ENCODE data around the gene PURA.

PURA gene

GRCh38 chr5:140146523-140146842 lies 32.6 kb downstream of the PURA start:
- TF ChIP-seq YY1 (IDR thresholded peaks at IDR 0.05; ENCODE audit: low read depth) (no peak), EGR1 (IDR thresholded peaks at IDR 0.05) (no peak), MAX (IDR thresholded peaks at IDR 0.05) (no peak), RAD21 (IDR thresholded peaks at IDR 0.05; ENCODE audit: low read depth) (no peak), TCF12 (IDR thresholded peaks at IDR 0.05; ENCODE audit: low read depth) (no peak), NFIC (IDR thresholded peaks at IDR 0.05) (no peak), REST (IDR thresholded peaks at IDR 0.05; ENCODE audit: low read depth) (no peak)

GRCh38 chr5:140147460-140147859 lies 33.6 kb downstream of the PURA start:
- TF ChIP-seq REST (IDR thresholded peaks at IDR 0.05; ENCODE audit: low read depth) (no peak), TEAD4 (IDR thresholded peaks at IDR 0.05) (no peak), TCF12 (IDR thresholded peaks at IDR 0.05; ENCODE audit: low read depth) (no peak), EP300 (IDR thresholded peaks at IDR 0.05; ENCODE audit: borderline replicate concordance) (no peak), USF1 (IDR thresholded peaks at IDR 0.05) (no peak), MAX (IDR thresholded peaks at IDR 0.05) (no peak), NFIC (IDR thresholded peaks at IDR 0.05) (no peak), EGR1 (IDR thresholded peaks at IDR 0.05) (no peak), RAD21 (IDR thresholded peaks at IDR 0.05; ENCODE audit: low read depth) (no peak), CEBPB (IDR thresholded peaks at IDR 0.05) (no peak), FOXM1 (IDR thresholded peaks at IDR 0.05; ENCODE audit: borderline replicate concordance, low read depth) (no peak), YY1 (IDR thresholded peaks at IDR 0.05; ENCODE audit: low read depth) (no peak), TAF1 (IDR thresholded peaks at IDR 0.05; ENCODE audit: low read depth) (no peak)

GRCh38 chr5:140148508-140148907 lies 34.6 kb downstream of the PURA start:
- TF ChIP-seq TCF12 (IDR thresholded peaks at IDR 0.05; ENCODE audit: low read depth) = no peak
- TF ChIP-seq ZBTB7A (IDR thresholded peaks at IDR 0.05; ENCODE audit: low read depth) = no peak
- no peak for TF ChIP-seq TEAD4 (IDR thresholded peaks at IDR 0.05)
- TF ChIP-seq CEBPB (IDR thresholded peaks at IDR 0.05) = no peak
- TF ChIP-seq EP300 (IDR thresholded peaks at IDR 0.05; ENCODE audit: borderline replicate concordance) = no peak
- TF ChIP-seq REST (IDR thresholded peaks at IDR 0.05; ENCODE audit: low read depth) = no peak
- no peak for TF ChIP-seq RAD21 (IDR thresholded peaks at IDR 0.05; ENCODE audit: low read depth)
- no peak for TF ChIP-seq EGR1 (IDR thresholded peaks at IDR 0.05)
- TF ChIP-seq CREB1 (IDR thresholded peaks at IDR 0.05; ENCODE audit: low read depth) = no peak

GRCh38 chr5:140150201-140150600 lies 36.3 kb downstream of the PURA start:
- TF ChIP-seq RAD21 (IDR thresholded peaks at IDR 0.05; ENCODE audit: low read depth) = no peak
- no peak for TF ChIP-seq ZBTB7A (IDR thresholded peaks at IDR 0.05; ENCODE audit: low read depth)
- no peak for TF ChIP-seq EP300 (IDR thresholded peaks at IDR 0.05; ENCODE audit: borderline replicate concordance)
- TF ChIP-seq CREB1 (IDR thresholded peaks at IDR 0.05; ENCODE audit: low read depth) = no peak
- no peak for TF ChIP-seq EGR1 (IDR thresholded peaks at IDR 0.05)
- no peak for TF ChIP-seq TCF12 (IDR thresholded peaks at IDR 0.05; ENCODE audit: low read depth)
- TF ChIP-seq NFIC (IDR thresholded peaks at IDR 0.05) = no peak
- no peak for TF ChIP-seq FOXM1 (IDR thresholded peaks at IDR 0.05; ENCODE audit: borderline replicate concordance, low read depth)
- TF ChIP-seq USF1 (IDR thresholded peaks at IDR 0.05) = no peak
- TF ChIP-seq REST (IDR thresholded peaks at IDR 0.05; ENCODE audit: low read depth) = no peak
- TF ChIP-seq MAX (IDR thresholded peaks at IDR 0.05) = no peak
- TF ChIP-seq YY1 (IDR thresholded peaks at IDR 0.05; ENCODE audit: low read depth) = no peak
- no peak for TF ChIP-seq TEAD4 (IDR thresholded peaks at IDR 0.05)
